Hematopoietic multipotent progenitor cell treated with erythropoietin and hydrocortisone succinate and interleukin-3 and kit ligand, for 17 days (in vitro differentiated cells): ENCODE measurements around the gene NFATC3.

Experiments
- DNase-seq: peaks from one replicate; pipeline ENCODE4 v3.0.0-alpha.2; 2015; ENCODE audit warnings: low spot score

Gene NFATC3

GRCh38 chr16:68072038-68072695 lies 13.0 kb upstream of the NFATC3 start:
- peak; percentile 84 for DNase-seq

DNA sequence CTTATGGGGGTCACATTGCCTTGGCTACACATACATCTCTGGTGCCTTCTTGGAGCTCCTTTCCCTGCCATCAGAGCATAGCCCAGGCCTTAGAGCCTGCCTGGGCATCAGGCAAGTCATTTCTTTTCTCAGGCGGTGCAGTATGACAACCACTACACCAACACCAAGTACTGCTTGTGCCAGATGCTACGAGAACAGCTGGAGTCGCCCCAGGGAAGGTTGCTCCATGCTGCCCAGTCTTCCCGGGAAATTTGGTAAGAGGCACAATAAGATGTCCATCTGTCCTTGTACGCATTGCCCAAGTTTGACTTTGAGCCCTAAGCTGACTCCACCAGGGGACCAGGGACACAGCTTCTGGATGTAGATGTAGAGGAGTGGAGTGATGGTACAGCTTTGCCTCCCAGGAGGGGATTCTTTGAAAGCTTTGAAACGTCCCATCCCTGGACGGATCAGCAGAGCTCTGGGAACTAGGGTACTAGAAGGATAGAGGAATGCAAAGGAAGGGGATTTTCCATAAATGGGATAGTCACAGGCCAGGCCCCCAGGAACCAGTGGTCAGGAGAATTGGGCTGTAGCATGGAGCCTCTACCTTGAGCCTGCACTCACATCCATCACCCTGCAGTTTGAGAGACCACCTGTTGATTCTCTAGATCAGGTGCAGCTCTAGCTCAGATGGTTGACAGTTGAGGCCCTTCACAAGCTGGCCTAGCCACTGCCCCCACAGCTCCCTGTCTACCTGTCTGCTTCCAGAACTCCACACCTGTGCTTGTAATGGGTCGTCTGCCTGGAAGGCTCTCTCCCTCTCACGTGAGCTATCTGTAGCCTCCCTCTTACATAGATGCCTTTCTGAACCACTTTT lies 11.0 kb upstream of the NFATC3 start:
- DNase-seq = no peak

- DNase-seq = no peak
Measured at GRCh38 chr16:68074850-68075555, 10.2 kb upstream of the NFATC3 start.

- DNase-seq = no peak
Measured at GRCh38 chr16:68075980-68076379, 9.2 kb upstream of the NFATC3 start.

GRCh38 chr16:68076560-68076959 lies 8.6 kb upstream of the NFATC3 start:
- DNase-seq = no peak

- no peak for DNase-seq
Measured at GRCh38 chr16:68077866-68078700, 7.1 kb upstream of the NFATC3 start.

- no peak for DNase-seq
Measured at GRCh38 chr16:68078701-68079375, 6.3 kb upstream of the NFATC3 start.

GRCh38 chr16:68079376-68079625 lies 5.9 kb upstream of the NFATC3 start:
- no peak for DNase-seq

DNA sequence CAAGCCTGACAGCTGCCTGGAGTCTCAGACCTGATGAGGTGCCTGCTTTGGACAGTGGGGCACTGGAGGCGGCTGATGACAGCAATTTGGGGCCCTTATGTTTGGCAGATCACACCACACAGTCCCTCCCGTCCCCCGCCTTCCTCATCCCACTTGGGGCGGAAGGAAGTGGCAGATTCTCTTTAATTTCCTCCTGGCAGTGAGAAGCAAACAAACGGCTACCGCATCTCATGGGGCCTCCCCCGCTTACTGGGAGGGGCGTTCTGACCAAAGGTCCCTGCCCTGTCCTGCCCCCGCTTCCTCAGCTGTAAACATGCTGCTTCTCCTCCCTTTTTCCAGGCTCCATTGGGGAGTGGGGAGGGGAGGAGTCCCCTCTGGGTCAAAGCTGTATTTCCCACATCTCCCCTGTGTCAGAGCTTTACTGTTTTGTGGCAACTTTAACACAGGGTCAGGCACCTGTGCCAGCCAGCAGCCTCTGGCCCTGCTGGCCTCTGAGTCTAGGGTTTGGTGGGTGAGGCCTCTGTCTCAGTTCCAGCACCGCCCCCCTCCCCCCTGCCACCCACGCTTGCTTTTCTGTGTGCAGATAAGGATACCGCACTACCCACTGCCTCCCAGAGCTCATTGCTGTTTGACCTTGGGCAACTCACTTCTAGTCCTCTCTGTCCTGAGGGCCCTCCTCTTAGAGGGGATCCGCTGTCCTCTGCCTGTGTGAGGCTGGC lies 5.4 kb upstream of the NFATC3 start:
- DNase-seq = peak; percentile 58

DNA sequence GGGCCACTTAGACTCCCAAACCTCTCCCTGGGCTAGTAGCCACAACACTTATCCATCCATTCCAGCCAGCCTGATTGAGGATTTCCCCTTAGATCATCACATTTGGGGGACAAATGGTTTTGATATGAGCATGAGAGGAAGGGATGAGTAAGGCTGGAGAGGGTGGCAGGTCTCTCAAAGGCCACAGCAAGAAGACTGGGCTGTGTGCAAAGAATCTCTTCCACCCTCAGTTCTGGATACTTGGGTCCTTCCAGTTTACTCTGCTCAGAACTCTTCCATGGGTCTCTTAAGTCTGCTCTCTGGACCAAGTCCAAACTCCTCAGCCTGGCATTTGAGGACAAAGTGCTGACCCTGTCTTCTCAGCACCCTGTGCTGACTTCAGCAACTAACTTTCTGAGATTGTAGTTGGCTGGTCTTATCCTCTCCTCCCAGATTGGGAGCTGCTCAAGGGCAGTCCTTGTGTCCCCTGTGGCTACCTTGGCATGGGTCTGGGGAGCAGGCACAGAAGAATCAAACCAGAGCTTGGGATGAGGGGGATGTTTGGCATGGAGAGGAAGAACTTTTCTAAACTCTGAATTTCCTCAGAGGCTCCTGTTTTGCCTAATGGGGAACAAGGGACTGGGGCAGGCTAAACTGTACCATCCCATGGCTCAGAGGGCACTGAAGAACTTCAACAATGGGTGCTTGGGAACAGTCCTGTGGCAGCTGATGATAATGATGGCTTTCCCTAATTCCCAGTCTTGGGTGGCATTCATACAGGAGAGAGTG lies 3.1 kb upstream of the NFATC3 start:
- DNase-seq = peak; percentile 15

GRCh38 chr16:68082629-68083238 lies 2.4 kb upstream of the NFATC3 start:
- no peak for DNase-seq

DNA sequence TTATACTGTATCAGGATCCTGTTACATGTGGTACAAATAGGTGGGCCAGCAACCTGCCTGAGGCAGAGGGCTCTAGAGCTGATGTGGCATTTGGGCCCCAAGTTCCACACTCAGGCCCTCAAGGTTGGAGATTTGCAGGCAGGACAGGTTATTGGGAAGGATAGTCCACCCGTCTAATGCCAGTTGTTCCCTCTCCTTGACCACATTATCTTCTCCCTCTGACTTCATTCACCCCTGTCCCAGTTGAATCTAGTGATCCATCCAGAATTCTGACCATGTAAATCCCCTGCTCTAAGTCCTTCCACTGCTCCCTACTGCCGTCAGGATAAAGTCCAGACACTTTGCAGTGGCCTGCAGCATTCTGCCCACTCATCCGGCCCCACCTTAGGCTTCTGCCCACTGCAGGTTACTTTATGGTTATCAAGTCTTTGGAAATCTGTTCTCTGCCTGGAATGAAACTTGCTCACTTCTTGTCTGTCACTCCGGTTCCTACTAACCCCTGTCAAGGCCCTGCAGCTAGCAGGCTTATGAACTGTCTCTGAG lies 1.9 kb upstream of the NFATC3 start:
- DNase-seq = no peak

DNA sequence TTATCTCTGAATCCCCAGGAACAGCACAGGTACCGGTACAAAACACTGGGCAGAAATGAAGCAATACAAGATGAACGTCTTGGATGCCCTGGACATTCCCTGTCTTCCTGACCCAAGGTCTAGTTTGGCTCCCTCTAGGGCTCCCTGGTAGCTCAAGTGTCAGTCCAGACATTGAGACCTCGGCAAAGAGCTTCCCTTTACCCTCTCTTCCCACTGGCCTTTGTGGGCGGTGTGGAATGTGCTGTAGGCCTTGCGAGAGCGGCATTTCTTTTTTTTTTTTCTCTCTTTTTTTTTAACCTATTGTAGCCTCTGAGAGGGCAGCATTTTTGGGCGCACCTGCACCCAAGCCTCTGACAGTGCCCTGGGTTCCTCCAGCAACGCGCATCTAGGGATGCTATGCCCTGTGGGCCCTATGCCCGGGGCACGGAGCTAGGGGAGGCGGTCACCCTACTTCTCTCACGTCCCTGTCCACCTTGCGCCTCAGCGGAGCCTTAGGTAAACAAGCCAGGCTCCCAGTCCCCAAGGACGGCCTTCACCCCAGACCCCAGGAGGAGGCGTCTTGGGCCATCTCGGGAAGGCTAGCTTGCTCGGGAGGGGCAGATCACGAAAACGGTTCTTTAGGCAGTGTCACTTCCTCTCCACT lies 1.2 kb upstream of the NFATC3 start:
- no peak for DNase-seq

- DNase-seq = peak; percentile 85
Measured at GRCh38 chr16:68084504-68085258, 489 bp upstream of the NFATC3 start.

GRCh38 chr16:68086336-68086841 lies 1.2 kb downstream of the NFATC3 start:
- peak; percentile 59 for DNase-seq

GRCh38 chr16:68086860-68087268 lies 1.7 kb downstream of the NFATC3 start:
- DNase-seq = peak; percentile 54

- DNase-seq = peak; percentile 23
Measured at GRCh38 chr16:68087688-68088087, 2.5 kb downstream of the NFATC3 start.
